GM19467 (cell line): Measurements from ENCODE around the gene ACCSL.
A peak's percentile ranks its signal among the peaks of the same experiment; 100 is the strongest.

ENCODE experiments used
- ATAC-seq: cut with Tn5 transposase; IDR thresholded peaks from one replicate; pipeline ENCODE4 v1.9.1; 2021; ENCODE audit warnings: mild to moderate bottlenecking, moderate library complexity; ENCODE audit not compliant: unreplicated experiment

Gene ACCSL

GRCh38 chr11:44094260-44094868 lies 46.6 kb downstream of the ACCSL start:
- peak; percentile 37 for ATAC-seq

- peak; percentile 92 for ATAC-seq
Measured at GRCh38 chr11:44095506-44096359, 48.0 kb downstream of the ACCSL start, which contains the start of gene EXT2. Gene EXT2 (plus strand): TSS chr11:44095678. CDS start chr11:44107713, 12,035 bp downstream.

DNA sequence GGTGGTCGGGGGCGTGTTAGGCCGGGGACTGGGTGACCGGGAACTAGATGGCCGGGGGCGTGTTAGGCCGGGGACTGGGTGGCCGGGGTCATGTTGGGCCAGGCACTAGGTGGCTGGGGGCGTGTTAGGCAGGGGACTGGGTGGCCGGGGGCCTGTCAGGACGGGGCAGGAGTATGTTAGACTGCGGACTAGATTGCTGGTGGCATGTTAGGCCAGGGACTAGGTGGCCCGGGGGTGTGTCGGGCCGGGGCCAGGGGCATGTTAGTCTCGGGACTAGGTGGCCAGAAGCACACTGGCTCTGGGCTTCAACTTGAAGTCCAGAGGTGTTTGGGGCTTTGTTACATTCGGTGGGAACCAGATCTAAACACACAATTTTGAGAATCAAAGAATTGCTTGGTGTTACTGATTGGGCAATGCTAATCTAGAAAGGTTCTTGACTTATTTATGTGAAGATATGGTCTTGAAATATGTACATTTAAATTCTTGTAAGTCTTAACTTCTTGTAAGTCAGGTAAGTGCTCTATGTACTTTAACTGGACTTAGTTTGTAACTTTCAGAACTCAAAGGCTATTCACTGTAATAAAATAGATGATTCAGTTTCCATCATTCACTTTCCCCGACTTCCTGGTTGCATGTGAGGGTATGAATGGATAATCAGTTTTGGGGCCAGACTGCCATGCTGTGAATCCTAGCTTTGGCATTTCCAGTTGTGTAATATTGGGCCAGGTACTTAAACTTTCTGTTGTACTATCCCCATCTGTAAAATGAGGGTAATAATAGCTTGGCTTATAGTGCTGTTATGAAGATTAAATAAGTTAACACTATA lies 48.8 kb downstream of the ACCSL start:
- no peak for ATAC-seq

GRCh38 chr11:44097821-44098220 lies 50.0 kb downstream of the ACCSL start:
- no peak for ATAC-seq

DNA sequence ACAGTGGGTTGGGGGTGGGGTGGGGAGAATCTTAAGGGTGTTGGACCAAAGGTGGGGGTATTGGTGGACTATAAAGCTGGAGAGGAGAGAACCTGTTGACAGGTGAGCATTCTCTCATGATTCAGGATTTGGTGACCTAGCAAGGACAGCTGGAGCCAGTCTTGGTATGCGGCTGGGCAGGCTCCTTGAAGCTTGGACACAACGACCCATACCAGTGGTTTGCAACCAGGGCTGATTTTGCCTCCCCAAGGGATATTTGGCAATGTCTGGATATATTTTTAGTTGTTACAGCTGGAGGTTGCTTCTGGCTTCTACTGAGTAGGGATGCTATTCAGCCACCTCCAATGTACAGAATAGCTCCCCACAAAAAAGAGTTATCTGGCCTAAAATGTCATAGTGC lies 53.3 kb downstream of the ACCSL start:
- ATAC-seq: no peak

GRCh38 chr11:44104481-44105294 lies 56.9 kb downstream of the ACCSL start:
- ATAC-seq: no peak

GRCh38 chr11:44108260-44108659 lies 60.5 kb downstream of the ACCSL start:
- ATAC-seq: no peak
